Cardiac muscle cell (in vitro differentiated cells and primary cell): ENCODE data around the gene STX16. TPM values are rescaled to one million over a fixed set of nuclear protein-coding genes. Genes with fewer than 3 reads are reported as not detected.

Experiments used
- DNase-seq, 2 donors: peaks; one replicate each; pipeline versions ENCODE4 v3.0.0 to v3.0.0-alpha.2; 2010 to 2017; ENCODE audit warnings: low read depth in 1 of 2, low spot score in 1 of 2
- H3K27ac ChIP-seq: fragments of 200-600 bp; sonication (generic); 2 replicates; pipeline ENCODE4 v1.5.1; 2016
- H3K27me3 ChIP-seq: fragments of 200-600 bp; sonication (generic); 2 replicates; pipeline ENCODE4 v1.6.0; 2016; ENCODE audit warnings: control low read depth
- H3K36me3 ChIP-seq: fragments of 200-600 bp; sonication (generic); 2 replicates; pipeline ENCODE4 v1.5.1; 2016; ENCODE audit warnings: control low read depth
- H3K4me1 ChIP-seq: fragments of 200-600 bp; sonication (generic); 2 replicates; pipeline ENCODE4 v1.8.1; 2017; ENCODE audit warnings: low read depth, mild to moderate bottlenecking, mixed run types
- H3K4me3 ChIP-seq: fragments of 200-600 bp; sonication (generic); 2 replicates; pipeline ENCODE4 v1.5.1; 2016; ENCODE audit warnings: mild to moderate bottlenecking
- H3K9me3 ChIP-seq: fragments of 200-600 bp; sonication (generic); 2 replicates; pipeline ENCODE4 v1.5.1; 2017; ENCODE audit warnings: low read depth, mild to moderate bottlenecking, control low read depth
- CTCF ChIP-seq: IDR thresholded peaks from 2 replicates; pipeline ENCODE4 v1.5.1; 2012; ENCODE audit warnings: low read depth, mild to moderate bottlenecking, low read length
- polyA plus RNA-seq: library from polyadenylated mRNA; unstranded; fragments of >200 nt; fragmentation: Nextera tagmentation; extraction: Ambion mirVana; gene quantifications from 2 replicates; pipeline ENCODE4 v1.2.1, GENCODE V29; 2016
- total RNA-seq: library from RNA; depleted of rRNA; stranded (reverse); fragments of >200 nt; gene quantifications from 2 replicates; pipeline ENCODE4 v1.2.3, GENCODE V29; 2016

Gene STX16
- total and polyA plus RNA-seq, 2 experiments from 2014 or later, result 55.5 to 58.1 TPM

- no peaks in the 10 kb centered on the region for H3K4me1 ChIP-seq
- H3K27ac ChIP-seq, result no peak overlapping the region
- H3K36me3 ChIP-seq, result peaks cover 25% of the 10 kb centered on the region
- TF ChIP-seq CTCF, result no peak
- H3K9me3 ChIP-seq, result no peaks in the 10 kb centered on the region
- no peak overlapping the region for H3K4me3 ChIP-seq
- no peak for DNase-seq
- H3K27me3 ChIP-seq, result no peaks in the 10 kb centered on the region
Observed at GRCh38 chr20:58703765-58704371, 52.8 kb downstream of the STX16 start.

GRCh38 chr20:58705208-58705926, 54.3 kb downstream of the STX16 start:
- no peaks in the 10 kb centered on the region for H3K27me3 ChIP-seq
- no peaks in the 10 kb centered on the region for H3K4me1 ChIP-seq
- peaks cover 22% of the 10 kb centered on the region for H3K36me3 ChIP-seq
- no peak overlapping the region for H3K4me3 ChIP-seq
- no peak overlapping the region for H3K27ac ChIP-seq
- TF ChIP-seq CTCF, result no peak
- no peak for DNase-seq
- H3K9me3 ChIP-seq, result no peaks in the 10 kb centered on the region

GRCh38 chr20:58706150-58706892, 55.2 kb downstream of the STX16 start:
- no peak overlapping the region for H3K4me3 ChIP-seq
- TF ChIP-seq CTCF, result no peak
- H3K4me1 ChIP-seq, result no peaks in the 10 kb centered on the region
- no peaks in the 10 kb centered on the region for H3K27me3 ChIP-seq
- DNase-seq, result no peak
- no peak overlapping the region for H3K27ac ChIP-seq
- peaks cover 22% of the 10 kb centered on the region for H3K36me3 ChIP-seq
- no peaks in the 10 kb centered on the region for H3K9me3 ChIP-seq

GRCh38 chr20:58706975-58707681, 56.0 kb downstream of the STX16 start:
- TF ChIP-seq CTCF, result no peak
- no peak for DNase-seq
- H3K36me3 ChIP-seq, result peaks cover 22% of the 10 kb centered on the region
- no peak overlapping the region for H3K27ac ChIP-seq
- no peaks in the 10 kb centered on the region for H3K9me3 ChIP-seq
- H3K4me3 ChIP-seq, result no peak overlapping the region
- no peaks in the 10 kb centered on the region for H3K27me3 ChIP-seq
- H3K4me1 ChIP-seq, result no peaks in the 10 kb centered on the region

- DNase-seq, result no peak
- TF ChIP-seq CTCF, result no peak
- no peaks in the 10 kb centered on the region for H3K4me1 ChIP-seq
- no peak overlapping the region for H3K27ac ChIP-seq
- peaks cover 19% of the 10 kb centered on the region for H3K36me3 ChIP-seq
- no peaks in the 10 kb centered on the region for H3K27me3 ChIP-seq
- no peaks in the 10 kb centered on the region for H3K9me3 ChIP-seq
- no peak overlapping the region for H3K4me3 ChIP-seq
Observed at GRCh38 chr20:58707770-58708169, 56.7 kb downstream of the STX16 start.
